ENCODE measurements around the gene NAIF1.
A peak's percentile ranks its signal among the peaks of the same experiment; 100 is the strongest.
"Not testable (repeated sequence)": the region's sequence is repeated elsewhere in the genome, so short reads cannot be mapped to it uniquely, and the experiment has no call there.

Gene NAIF1

GRCh38 chr9:128084746-128085145, 17.6 kb upstream of the NAIF1 start:
- no peak for DNase-seq

GRCh38 chr9:128082151-128082550, 15.0 kb upstream of the NAIF1 start:
- no peak for DNase-seq

GRCh38 chr9:128081056-128081455, 13.9 kb upstream of the NAIF1 start:
- no peak for DNase-seq

- DNase-seq: no peak
Observed at GRCh38 chr9:128080206-128080605, 13.1 kb upstream of the NAIF1 start.

DNA sequence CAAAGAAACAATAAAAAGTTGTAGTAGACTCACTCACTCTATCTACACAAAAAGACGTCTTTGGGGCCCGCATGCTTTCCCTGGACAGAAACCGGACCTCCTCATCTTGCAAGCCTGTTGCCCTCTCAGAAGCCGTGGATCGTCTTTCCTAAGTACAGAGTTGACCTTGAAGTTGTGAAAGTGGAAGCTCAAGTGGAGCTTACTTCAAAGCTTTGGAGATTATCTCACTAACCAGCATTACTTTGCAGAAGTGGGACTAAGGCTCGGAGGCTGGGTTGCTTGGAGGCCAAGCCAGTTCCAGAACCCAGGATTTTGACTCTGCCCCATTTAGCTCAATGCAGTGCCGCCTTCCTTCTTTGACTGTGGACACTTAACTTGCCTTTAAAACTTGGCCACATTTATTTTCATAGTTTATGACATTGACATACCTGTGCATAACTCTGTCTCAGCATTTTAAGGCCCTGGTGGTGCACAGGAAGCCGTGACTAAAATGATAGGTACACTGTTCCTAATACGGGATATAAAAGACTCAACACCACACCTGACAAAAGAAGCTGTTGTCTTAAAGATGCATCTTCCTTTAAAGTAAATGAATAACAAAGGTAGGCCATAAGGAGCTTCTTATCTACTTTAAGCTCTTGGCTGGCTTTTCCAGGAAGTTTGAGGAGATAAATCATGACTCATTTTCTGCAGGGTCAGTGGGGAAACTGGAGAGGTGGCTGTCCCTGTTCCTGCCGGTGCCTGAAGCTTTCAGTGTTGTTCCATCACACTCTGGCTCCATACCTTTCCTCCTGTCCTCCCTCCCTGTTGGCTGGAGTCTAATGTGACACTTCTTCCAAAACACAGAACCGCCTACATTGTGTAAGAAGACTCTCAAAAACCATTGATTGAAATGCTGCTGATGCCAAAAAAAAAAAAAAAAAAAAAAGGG, 11.6 kb upstream of the NAIF1 start:
- no peak for DNase-seq

GRCh38 chr9:128077847-128078503, 10.9 kb upstream of the NAIF1 start:
- DNase-seq: no peak

DNA sequence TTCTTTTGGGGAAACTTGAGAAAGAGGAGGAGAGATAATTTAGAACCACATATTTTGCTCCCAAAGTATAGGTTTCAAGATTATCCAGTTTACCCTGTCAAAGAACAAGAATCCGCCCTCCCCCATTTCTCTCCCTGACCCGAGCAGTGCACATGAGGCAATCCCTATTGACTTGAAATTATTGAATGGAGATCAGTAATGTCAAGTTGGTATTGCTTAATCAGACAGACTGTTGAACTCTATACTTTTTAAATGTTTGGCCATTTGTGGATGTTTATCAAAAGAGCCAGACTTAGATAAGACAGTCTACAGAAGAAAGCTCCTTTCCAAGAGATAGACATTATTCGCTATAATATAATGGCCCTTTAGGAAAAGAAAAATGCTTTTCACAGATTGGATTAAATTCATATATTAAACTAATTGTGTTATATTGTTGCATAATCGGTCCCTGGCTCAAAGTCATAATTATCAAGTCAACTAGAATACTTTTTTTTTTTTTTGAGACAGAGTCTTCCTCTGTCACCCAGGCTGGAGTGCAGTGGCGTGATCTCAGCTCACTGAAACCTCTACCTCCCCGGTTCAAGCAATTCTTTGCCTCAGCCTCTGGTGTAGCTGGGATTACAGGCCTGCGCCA, 6.2 kb upstream of the NAIF1 start:
- DNase-seq: no peak

GRCh38 chr9:128072144-128073021, 5.3 kb upstream of the NAIF1 start:
- DNase-seq: peak; percentile 70

DNA sequence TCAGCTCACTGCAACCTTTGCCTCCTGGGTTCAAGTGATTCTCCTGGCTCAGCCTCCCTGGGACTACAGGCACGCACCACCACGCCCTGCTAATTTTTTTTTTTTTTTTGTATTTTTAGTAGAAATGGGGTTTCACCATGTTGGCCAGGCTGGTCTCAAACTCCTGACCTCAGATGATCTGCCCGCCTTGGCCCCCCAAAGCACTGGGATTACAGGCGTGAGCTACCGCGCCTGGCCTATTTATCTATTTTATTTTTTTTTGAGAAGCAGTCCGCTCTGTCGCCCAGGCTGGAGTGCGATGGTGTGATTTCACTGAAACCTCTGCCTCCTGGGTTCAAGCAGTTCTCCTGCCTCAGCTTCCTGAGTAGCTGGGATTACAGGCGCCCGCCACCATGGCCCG, 4.4 kb upstream of the NAIF1 start:
- not testable (repeated sequence) for DNase-seq

- no peak for DNase-seq
Observed at GRCh38 chr9:128070874-128071273, 3.8 kb upstream of the NAIF1 start.

GRCh38 chr9:128068386-128069205, 1.5 kb upstream of the NAIF1 start:
- DNase-seq: peak; percentile 32

- peak; percentile 98 for DNase-seq
Observed at GRCh38 chr9:128067645-128068385, 695 bp upstream of the NAIF1 start, which contains the start of gene SLC25A25. Gene SLC25A25, plus strand, starts transcription at chr9:128068232. Its CDS starts 88 bp downstream, at chr9:128068320.

DNA sequence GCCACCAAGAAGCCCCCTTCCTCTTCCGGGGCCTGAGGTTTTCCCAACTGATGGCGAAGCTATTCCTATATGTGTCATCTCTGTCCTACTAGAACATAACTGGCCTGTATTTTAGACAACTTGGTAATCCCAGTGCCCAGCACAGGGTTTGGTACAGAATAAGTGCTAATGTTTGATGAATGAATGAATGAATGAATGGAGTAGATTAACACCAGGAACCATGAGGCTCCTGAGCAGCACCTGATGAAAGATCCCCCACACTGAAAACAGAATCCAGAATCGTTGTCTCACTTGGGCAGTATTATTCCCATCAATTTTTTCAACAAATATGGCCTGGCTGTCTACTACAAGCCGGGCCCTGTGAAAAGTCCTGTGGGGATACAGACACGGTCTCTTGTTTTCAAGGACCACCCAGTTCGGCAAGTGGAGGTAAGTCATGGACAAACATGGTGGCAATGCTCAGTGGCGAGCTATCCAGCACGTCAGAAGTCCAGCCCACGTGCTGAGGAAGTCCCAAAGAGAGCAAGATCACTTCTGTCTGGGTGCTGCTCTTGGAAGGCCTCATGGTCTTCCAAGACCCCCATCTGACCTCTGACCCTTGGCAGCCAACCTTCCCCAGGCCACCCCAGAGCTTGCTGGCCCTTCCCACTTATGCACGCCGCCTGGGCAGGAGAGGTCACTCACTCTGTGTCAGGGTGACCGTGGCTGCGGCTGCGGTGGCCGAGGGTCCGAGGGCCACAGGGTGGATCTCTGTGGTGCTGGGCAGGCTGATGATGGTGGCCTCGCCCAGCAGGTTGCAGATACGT, 1.0 kb downstream of the NAIF1 start:
- no peak for DNase-seq

DNA sequence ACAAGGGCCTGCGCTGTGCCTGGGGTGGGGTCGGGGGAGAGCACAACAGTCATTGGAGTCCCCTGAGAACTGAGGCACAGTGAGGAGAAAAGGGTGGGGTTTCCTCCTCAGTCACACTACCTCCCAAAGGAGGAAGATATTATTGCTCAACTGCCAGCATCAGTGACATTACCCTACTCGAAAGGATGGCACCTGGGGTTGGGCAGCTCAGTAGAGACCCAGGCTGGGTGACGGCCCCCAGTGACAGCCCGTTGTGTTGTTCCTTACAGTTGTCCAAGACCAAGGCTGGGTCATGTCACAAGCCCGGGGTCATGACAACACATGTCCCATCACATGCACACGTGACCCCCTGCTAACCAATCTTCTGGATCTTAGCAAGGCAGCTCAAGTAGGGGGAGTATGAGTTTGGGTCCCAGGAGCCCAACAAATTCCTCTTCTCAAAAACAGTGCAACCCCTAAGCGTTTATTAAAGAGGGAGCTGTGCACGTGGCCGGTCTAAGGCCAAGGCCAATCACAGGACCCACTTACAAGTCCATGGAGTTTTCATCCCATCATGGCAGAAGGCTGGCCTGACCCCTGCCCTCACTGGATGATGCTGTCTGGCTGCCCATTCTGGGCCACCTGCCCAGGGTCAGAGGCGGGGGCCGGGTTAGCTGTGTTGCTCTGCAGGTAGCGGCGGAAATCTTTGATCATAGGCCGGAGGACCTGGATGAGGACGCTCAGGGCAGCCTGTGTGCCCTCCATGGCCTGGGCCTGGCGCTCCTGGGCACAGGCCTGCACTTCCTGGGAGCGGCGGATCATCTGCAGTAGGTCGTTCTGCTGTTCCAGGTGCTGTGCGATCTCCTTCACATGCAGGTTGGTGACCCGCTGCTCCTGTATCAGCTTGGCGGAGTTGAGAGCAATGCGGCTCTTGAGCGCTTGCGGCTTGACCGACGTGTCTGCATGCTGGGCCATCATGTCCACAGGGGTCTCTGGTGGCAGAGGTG, 4.0 kb downstream of the NAIF1 start:
- DNase-seq: no peak

DNA sequence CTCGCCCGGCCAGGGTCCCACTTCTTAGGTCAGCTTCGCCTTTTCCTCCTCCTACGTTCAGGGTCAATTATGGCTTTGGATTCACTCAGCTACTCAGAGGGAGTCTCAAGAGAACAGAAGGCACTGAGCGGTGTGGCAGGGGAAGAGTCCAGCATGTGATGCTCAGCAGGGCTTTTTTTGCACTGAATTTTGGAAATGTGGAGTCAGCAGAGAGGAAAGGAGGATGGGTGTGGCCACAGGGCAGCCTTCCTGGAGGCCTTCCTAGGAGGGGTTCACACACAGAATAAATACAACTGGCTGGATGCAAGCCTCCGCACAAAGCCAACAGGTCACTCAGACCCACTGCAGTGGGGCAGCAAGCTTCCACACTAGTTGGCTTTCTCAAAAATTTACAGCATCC, 4.8 kb downstream of the NAIF1 start:
- DNase-seq: no peak

- DNase-seq: no peak
Observed at GRCh38 chr9:128061275-128061960, 5.7 kb downstream of the NAIF1 start.

DNA sequence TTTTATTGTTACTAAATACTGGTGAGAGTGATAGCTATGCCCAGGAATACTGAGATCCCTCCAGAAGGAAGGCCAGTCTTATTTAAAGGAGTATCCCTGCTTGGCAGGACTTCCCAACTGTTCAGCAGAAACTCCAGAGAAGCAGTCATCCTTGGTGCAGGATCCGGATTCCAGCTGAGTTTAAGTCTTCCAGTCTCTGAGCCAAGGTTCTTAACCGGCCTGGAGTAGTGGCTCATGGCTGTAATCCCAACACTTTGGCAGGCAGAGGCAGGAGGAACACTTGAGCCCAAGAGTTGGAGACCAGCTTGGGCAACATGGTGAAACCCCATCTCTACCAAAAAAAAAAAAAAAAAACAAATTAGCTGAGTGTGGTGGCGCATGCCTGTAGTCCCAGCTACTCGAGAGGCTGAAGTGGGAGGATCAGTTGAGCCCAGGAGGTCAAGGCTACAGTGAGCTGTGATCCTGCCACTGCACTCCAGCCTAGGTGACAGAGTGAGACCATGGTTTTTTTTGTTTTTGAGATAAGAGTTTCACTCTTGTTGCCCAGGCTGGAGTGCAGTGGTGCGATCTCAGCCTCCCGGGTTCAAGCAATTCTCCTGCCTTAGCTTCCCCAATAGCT, 7.6 kb downstream of the NAIF1 start:
- DNase-seq: no peak
